Mesenchymal stem cell (in vitro differentiated cells and primary cell): Measurements from ENCODE around the gene MYH9.

Experiments used
- DNase-seq: peaks from one replicate; pipeline ENCODE4 v3.0.0-alpha.2; 2013
- H2AFZ ChIP-seq: one replicate; pipeline ENCODE4 v1.6.1; 2013; ENCODE audit warnings: low read depth, mild to moderate bottlenecking, control low read depth, inconsistent platforms, low read length, moderate library complexity
- H2AK5ac ChIP-seq: 2 replicates; pipeline ENCODE4 v1.6.1; 2013; ENCODE audit warnings: low read length, moderate library complexity, mild to moderate bottlenecking, inconsistent platforms; ENCODE audit not compliant: severe bottlenecking
- H2BK120ac ChIP-seq: one replicate; pipeline ENCODE4 v1.6.1; 2013; ENCODE audit warnings: low read depth, mild to moderate bottlenecking, inconsistent platforms, low read length, moderate library complexity
- H2BK12ac ChIP-seq, 2 experiments: one replicate each; pipeline ENCODE4 v1.6.1; 2013; ENCODE audit warnings: inconsistent platforms in 2 of 2, low read length in 2 of 2, mild to moderate bottlenecking in 2 of 2, moderate library complexity in 2 of 2, control low read depth in 1 of 2
- H2BK15ac ChIP-seq: one replicate; pipeline ENCODE4 v1.6.1; 2013; ENCODE audit warnings: mild to moderate bottlenecking, low read depth, inconsistent platforms; ENCODE audit not compliant: poor library complexity, severe bottlenecking
- H2BK5ac ChIP-seq: 2 replicates; pipeline ENCODE4 v1.6.1; 2013; ENCODE audit warnings: low read depth, mild to moderate bottlenecking, low read length, control low read depth, inconsistent platforms; ENCODE audit not compliant: poor library complexity, severe bottlenecking
- H3K14ac ChIP-seq, 2 experiments: one replicate each; pipeline ENCODE4 v1.6.1; 2013; ENCODE audit warnings: inconsistent platforms in 2 of 2, low read length in 2 of 2, control low read depth in 1 of 2, mild to moderate bottlenecking in 1 of 2, moderate library complexity in 1 of 2
- H3K18ac ChIP-seq, 2 experiments: one replicate each; pipeline ENCODE4 v1.6.1; 2013; ENCODE audit warnings: inconsistent platforms in 2 of 2, low read length in 2 of 2, control low read depth in 1 of 2, low read depth in 1 of 2, mild to moderate bottlenecking in 1 of 2
- H3K23ac ChIP-seq, 2 experiments: one replicate each; pipeline ENCODE4 v1.6.1; 2013; ENCODE audit warnings: inconsistent platforms in 2 of 2, low read length in 2 of 2, mild to moderate bottlenecking in 2 of 2, moderate library complexity in 2 of 2, control low read depth in 1 of 2
- H3K27ac ChIP-seq: 2 replicates; pipeline ENCODE4 v1.5.1; 2013; ENCODE audit warnings: mild to moderate bottlenecking, moderate library complexity, low read length, control low read depth, inconsistent platforms; ENCODE audit not compliant: poor library complexity, severe bottlenecking
- H3K27me3 ChIP-seq, 2 experiments: 2 replicates each; pipeline versions ENCODE4 v1.6.1 to v1.7.0; 2013; ENCODE audit warnings: low read length in 2 of 2, mild to moderate bottlenecking in 2 of 2, moderate library complexity in 2 of 2, control low read depth in 1 of 2, inconsistent platforms in 1 of 2; ENCODE audit not compliant: control insufficient read depth in 1 of 2, insufficient read depth in 1 of 2
- H3K36me3 ChIP-seq, 2 experiments: 2 replicates each; pipeline versions ENCODE4 v1.6.1 to v1.7.0; 2013; ENCODE audit warnings: low read length in 2 of 2, control low read depth in 1 of 2, inconsistent platforms in 1 of 2, low read depth in 1 of 2, mild to moderate bottlenecking in 1 of 2; ENCODE audit not compliant: insufficient read depth in 2 of 2, control insufficient read depth in 1 of 2
- H3K4ac ChIP-seq, 2 experiments: one replicate each; pipeline ENCODE4 v1.6.1; 2013; ENCODE audit warnings: inconsistent platforms in 2 of 2, low read length in 2 of 2, mild to moderate bottlenecking in 2 of 2, moderate library complexity in 2 of 2, control low read depth in 1 of 2, low read depth in 1 of 2
- H3K4me1 ChIP-seq: 2 replicates; pipeline ENCODE4 v1.6.1; 2013; ENCODE audit warnings: low read depth, low read length, control low read depth; ENCODE audit not compliant: control insufficient read depth, insufficient read depth
- H3K4me2 ChIP-seq: 2 replicates; pipeline ENCODE4 v1.6.1; 2013; ENCODE audit warnings: low read length, mild to moderate bottlenecking, inconsistent platforms; ENCODE audit not compliant: poor library complexity, severe bottlenecking
- H3K4me3 ChIP-seq, 2 experiments: 2 replicates each; pipeline versions ENCODE4 v1.5.1 to v1.7.0; 2013; ENCODE audit warnings: low read length in 2 of 2, mild to moderate bottlenecking in 2 of 2, control low read depth in 1 of 2, low read depth in 1 of 2; ENCODE audit not compliant: insufficient read depth in 1 of 2
- H3K79me1 ChIP-seq: replicated peaks from 2 replicates; pipeline ENCODE4 v1.6.1; 2013; ENCODE audit warnings: mild to moderate bottlenecking, control low read depth, low read length, inconsistent platforms; ENCODE audit not compliant: poor library complexity, severe bottlenecking
- H3K9ac ChIP-seq: 2 replicates; pipeline ENCODE4 v1.7.0; 2013; ENCODE audit warnings: mild to moderate bottlenecking, low read length, moderate library complexity
- H3K9me3 ChIP-seq: 2 replicates; pipeline ENCODE4 v1.7.0; 2013; ENCODE audit warnings: mild to moderate bottlenecking, low read length; ENCODE audit not compliant: control insufficient read depth
- H4K8ac ChIP-seq: one replicate; pipeline ENCODE4 v1.6.1; 2013; ENCODE audit warnings: inconsistent platforms, mild to moderate bottlenecking, low read length, moderate library complexity
- H4K91ac ChIP-seq: one replicate; pipeline ENCODE4 v1.6.1; 2013; ENCODE audit warnings: mild to moderate bottlenecking, low read length, inconsistent platforms
- WGBS: methylation state at CpG from one replicate; pipeline ENCODE4 v1.1.7; 2013; ENCODE audit warnings: mixed read lengths; 5-methylcytosine and 5-hydroxymethylcytosine counted together

The MYH9 gene

GRCh38 chr22:36289406-36289870 lies 98.3 kb downstream of the MYH9 start:
- H3K36me3 ChIP-seq = peaks cover 82 to 83% of the 10 kb centered on the region in 2 experiments

GRCh38 chr22:36288571-36289405 lies 99.0 kb downstream of the MYH9 start:
- Histone ChIP-seq H4K8ac (no peak overlapping the region), H2BK5ac (no peak overlapping the region), H2AK5ac (no peak overlapping the region), H2BK12ac (no peak overlapping the region), H3K4ac (no peak overlapping the region), H2BK15ac (no peak overlapping the region), H3K27me3 (no peaks in the 10 kb centered on the region), H3K4me1 (peaks cover 20% of the 10 kb centered on the region), H3K9me3 (no peaks in the 10 kb centered on the region), H3K4me3 (no peak overlapping the region), H2AFZ (no peak overlapping the region), H3K18ac (no peak overlapping the region), H3K36me3 (peaks cover 82 to 83% of the 10 kb centered on the region in 2 experiments), H3K9ac (no peak overlapping the region), H3K14ac (no peak overlapping the region), H2BK120ac (no peak overlapping the region), H4K91ac (peak overlapping the region; percentile 7), H3K23ac (no peak overlapping the region), H3K4me2 (no peak overlapping the region), H3K27ac (no peak overlapping the region), H3K79me1 (peaks cover 21% of the 10 kb centered on the region)
- WGBS = 96% methylated on average over 33 of the region's 33 CpGs
- DNase-seq = no peak

More at GRCh38 chr22:36289406-36289870, 98.3 kb downstream of the MYH9 start:
- Histone ChIP-seq H3K79me1 (peaks cover 25% of the 10 kb centered on the region), H3K23ac (no peak overlapping the region), H2BK120ac (no peak overlapping the region), H2BK12ac (no peak overlapping the region), H3K9ac (no peak overlapping the region), H3K4me2 (no peak overlapping the region), H4K8ac (no peak overlapping the region), H3K9me3 (no peaks in the 10 kb centered on the region), H3K4ac (no peak overlapping the region), H2AK5ac (no peak overlapping the region), H3K27me3 (no peaks in the 10 kb centered on the region), H2BK15ac (no peak overlapping the region), H3K27ac (peak overlapping the region; percentile 0), H2AFZ (no peak overlapping the region), H3K14ac (no peak overlapping the region), H3K4me3 (no peak overlapping the region), H2BK5ac (no peak overlapping the region), H3K4me1 (peaks cover 20% of the 10 kb centered on the region), H4K91ac (no peak overlapping the region), H3K18ac (no peak overlapping the region)
- no peak for DNase-seq
- WGBS = 97% methylated on average over 7 of the region's 7 CpGs

GRCh38 chr22:36287881-36288515 lies 99.8 kb downstream of the MYH9 start:
- Histone ChIP-seq H3K4me3 (no peak overlapping the region), H3K9me3 (no peaks in the 10 kb centered on the region), H2AFZ (no peak overlapping the region), H4K8ac (no peak overlapping the region), H2BK12ac (no peak overlapping the region), H2BK120ac (no peak overlapping the region), H3K4me1 (peaks cover 20% of the 10 kb centered on the region), H3K9ac (no peak overlapping the region), H3K27me3 (no peaks in the 10 kb centered on the region), H3K27ac (peak overlapping the region; percentile 27), H4K91ac (no peak overlapping the region), H2BK15ac (no peak overlapping the region), H3K18ac (no peak overlapping the region), H3K4me2 (no peak overlapping the region), H3K36me3 (peaks cover 80% of the 10 kb centered on the region in 2 experiments), H2BK5ac (no peak overlapping the region), H3K23ac (no peak overlapping the region), H2AK5ac (no peak overlapping the region), H3K79me1 (peaks cover 19% of the 10 kb centered on the region), H3K14ac (no peak overlapping the region), H3K4ac (no peak overlapping the region)
- 94% methylated on average over 20 of the region's 20 CpGs for WGBS
- DNase-seq = no peak
